A549 (cell line): ENCODE results near the gene CTDSPL.

ENCODE experiments used
- HOXA7 ChIP-seq: fragments of 250-450 bp; sonication (Bioruptor Pico); IDR thresholded peaks from 2 replicates; pipeline ENCODE4 v1.5.0; 2020; ENCODE audit warnings: mild to moderate bottlenecking, moderate library complexity
- KDM1A ChIP-seq: fragments of 200-600 bp; sonication (generic); IDR thresholded peaks from 2 replicates; pipeline ENCODE4 v1.6.1; 2016; ENCODE audit warnings: low read depth, mild to moderate bottlenecking

- no peak for TF ChIP-seq KDM1A
- no peak for TF ChIP-seq HOXA7 (CRISPR knock-in tag)
Observed at GRCh38 chr3:37924453-37924852, 62.8 kb downstream of the CTDSPL start.
